ENCODE results near the gene CEP95.

DNA sequence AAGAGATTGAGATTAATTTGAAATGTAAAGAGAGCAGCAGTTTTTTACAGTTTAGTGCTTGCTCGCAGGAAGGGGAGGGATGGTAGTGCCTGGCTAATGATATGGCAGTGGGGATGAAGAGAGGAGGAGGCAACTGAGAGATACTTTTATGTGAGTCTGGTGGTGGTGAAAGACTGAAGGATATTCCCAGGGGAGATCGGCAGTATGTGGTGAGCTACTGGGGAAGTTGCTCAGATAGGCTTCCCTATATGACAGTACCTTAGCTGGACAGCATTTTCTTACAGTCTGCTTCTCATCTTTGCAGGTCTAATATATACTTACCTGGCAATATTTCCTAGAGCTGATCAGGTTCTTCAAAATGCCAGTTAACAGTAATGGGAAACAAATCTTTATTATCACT is 8.6 kb downstream of the CEP95 start:
- TF ChIP-seq, protein P1, sequence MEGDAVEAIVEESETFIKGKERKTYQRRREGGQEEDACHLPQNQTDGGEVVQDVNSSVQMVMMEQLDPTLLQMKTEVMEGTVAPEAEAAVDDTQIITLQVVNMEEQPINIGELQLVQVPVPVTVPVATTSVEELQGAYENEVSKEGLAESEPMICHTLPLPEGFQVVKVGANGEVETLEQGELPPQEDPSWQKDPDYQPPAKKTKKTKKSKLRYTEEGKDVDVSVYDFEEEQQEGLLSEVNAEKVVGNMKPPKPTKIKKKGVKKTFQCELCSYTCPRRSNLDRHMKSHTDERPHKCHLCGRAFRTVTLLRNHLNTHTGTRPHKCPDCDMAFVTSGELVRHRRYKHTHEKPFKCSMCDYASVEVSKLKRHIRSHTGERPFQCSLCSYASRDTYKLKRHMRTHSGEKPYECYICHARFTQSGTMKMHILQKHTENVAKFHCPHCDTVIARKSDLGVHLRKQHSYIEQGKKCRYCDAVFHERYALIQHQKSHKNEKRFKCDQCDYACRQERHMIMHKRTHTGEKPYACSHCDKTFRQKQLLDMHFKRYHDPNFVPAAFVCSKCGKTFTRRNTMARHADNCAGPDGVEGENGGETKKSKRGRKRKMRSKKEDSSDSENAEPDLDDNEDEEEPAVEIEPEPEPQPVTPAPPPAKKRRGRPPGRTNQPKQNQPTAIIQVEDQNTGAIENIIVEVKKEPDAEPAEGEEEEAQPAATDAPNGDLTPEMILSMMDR (IDR thresholded peaks at IDR 0.05): no peak
- no peak for TF ChIP-seq POLR2A (IDR thresholded peaks at IDR 0.05)
